EH (cell line): ENCODE data around the gene EIPR1.
A peak's percentile ranks its signal among the peaks of the same experiment; 100 is the strongest.

Experiments used
- DNase-seq: peaks from one replicate; pipeline ENCODE4 v3.0.0-alpha.2; 2015; ENCODE audit warnings: low read depth

The EIPR1 gene

DNA sequence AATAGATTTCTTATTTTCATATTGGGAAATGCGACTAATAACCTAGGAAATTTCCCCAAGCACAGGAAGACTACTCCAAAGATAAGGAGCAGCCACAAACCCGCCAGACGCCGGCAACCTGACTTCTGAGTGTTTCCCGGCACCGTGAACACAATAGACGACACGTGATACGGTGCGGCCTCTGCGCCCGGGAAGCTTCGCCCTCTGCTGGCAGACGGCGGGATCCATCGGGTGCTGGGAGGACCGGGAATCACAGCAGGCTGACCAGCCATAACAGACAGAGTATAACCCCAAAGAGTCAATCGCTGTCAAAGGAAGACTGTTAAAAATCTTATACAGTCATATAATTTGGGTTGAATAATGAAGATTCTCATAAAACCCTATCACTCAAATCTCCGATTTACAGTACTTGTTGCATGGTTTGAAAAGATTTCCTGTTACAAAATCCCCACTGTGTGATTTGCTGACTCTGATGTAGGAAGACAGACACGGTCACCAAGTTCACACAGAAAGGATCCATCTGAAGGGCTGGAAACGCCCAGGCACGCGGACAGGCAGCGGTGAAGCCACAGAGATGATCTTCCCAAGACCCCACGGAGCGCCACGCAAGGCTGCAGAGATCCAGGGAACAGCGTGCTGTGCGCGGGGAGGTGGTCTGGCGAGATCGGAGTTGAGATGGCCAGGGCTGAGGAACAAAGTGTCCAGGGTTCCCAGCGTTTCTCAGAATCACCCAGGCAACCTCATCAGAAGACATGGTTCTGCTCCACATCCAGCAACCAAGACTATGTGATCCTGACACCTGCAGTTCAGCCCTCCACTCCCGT lies 73.8 kb downstream of the EIPR1 start:
- DNase-seq, result peak; percentile 75

DNA sequence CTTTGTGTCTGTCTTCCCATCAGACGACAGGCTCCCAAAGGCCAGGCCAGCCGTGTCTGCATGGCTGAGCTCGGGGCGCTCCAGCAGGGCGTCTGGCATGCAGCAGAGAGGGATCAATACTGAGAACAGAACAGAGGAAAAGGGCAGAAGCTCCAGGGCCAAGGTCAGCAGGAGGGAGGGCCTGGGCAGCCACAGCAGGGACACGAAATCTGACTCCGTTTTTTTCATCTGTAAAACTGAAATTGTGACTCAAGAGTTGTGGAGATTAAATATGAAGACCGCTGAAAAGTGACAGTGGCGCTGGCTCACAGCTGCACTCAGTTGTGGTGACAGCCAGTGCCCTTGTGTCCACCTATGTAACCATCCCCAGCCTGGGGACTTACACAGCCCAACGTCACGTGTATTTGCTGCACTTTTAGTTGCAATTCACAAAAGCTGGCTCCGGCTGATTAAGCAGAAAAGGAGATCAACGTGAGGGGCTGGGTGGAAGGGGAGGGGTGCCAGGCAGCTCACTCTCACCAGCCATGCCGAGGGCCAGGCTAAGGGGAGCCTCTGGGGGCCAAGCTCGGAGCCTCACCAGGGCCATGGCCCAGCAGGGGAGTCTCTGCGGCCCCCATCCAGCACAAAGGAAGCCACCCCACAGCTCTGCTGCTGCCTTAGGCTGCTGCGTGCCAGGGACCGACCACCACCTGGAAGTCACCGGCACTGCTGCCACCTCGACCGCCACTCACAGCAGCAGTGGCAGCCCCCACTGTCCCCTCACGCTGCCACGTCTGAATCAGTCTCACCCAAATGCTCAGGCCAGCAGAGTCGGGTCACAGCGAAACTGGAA lies 74.7 kb downstream of the EIPR1 start:
- no peak for DNase-seq

DNA sequence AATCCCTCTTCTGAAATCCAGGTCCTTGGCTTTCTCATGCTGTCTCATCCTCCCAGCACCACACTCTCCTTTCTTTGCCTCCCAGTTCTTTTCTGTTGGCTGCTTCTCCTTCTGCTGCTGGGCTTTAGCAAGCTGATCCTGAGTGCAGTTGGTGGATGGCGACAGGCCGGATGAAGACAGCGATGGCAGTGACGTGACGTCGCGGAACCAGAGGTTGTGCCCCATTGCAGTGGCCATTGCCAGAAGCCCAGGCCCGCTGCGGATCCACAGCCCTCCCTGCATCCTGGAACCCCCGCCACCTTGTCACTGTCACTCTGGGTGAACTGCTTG lies 75.2 kb downstream of the EIPR1 start:
- DNase-seq, result no peak

DNA sequence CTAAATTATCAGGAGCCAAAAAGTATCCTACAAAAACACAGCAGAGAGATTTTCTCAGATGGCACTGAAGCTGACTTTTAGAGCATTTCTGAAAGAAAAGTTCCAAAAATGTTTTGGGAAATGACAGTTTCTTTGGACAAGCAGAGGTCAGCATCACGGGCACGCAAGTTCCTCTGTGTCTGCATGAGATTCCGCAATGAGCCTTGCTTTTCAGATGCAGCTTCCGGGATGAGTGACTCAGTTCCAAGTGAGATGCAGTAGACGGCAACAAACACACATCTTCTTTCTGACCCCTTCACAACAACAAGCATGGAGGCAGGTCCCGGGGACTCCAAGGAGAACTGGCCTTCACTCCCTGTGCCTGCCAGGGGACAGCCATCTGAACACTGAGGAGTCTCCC lies 76.6 kb downstream of the EIPR1 start:
- no peak for DNase-seq

DNA sequence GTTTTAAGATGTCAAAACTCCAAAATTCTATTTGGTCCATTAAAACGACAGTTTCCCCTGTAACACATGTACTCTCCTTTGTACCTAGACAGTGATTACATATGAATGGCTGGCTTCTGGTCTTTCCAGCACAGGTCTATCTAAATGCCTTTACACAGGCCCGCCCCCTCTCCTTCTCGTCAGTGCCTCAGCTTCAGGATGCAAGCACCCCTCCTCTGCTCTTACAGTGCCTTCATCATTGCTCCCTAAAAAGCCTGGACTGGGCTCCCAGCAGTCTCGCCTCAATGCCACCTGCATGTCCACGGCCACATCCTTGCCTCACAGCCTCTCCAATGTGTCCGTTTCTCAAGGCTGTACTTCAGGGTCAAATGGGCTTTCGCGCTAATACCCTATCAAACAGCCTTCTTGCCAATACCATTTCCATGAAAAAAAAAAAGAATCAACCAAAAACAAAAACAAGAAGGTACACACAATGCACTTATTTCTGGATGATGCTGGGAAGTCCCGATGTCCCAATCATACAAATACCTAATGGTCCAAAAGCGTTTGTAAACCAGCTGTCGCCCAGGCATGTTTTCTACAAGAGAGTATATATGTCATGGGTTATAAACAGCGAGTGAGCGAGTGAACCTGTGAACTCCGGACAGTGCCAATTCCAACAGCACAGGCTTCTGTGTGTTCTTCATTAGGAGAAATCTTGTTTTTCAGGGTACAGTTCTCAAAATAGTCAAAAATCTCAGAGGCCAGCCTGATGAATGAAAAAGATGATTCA lies 77.2 kb downstream of the EIPR1 start:
- DNase-seq, result no peak

DNA sequence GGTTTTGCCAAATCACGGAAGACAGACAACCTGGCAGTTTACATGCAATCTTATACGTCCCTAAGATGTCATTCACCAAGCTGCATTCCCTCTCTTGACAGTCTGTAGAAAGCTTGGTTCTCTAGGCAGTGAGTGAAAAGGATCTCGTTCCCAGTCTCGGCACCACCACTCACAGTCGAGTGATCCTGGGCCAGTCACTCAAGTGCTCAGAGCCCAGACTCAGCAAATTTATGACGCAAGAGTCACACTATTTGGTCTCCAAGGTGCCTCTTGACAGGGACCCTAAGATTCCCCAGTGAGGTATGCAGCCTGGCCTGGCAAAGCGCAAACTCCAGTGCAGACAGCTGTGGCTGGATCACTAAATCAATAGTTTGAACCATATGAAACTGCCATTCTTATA lies 77.9 kb downstream of the EIPR1 start:
- DNase-seq, result no peak

DNA sequence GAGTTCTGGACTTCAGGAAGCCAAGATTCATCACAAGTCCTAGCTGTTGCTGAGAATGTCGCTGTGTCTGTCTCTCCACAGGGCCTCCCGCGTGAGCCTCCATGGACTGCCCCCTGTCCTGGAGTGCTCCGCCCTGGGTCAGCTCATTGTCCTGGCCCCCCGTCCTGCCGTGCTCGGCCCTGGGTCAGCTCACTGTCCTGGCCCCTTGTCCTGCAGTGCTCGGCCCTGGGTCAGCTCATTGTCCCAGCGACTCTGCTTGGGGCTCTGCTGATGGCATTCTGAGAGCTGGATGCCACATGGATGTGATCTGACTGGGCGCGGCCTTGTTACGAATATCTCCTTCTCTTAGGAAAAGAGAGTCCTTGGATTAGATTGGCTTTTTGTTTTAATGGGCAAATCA lies 78.5 kb downstream of the EIPR1 start:
- DNase-seq, result no peak

DNA sequence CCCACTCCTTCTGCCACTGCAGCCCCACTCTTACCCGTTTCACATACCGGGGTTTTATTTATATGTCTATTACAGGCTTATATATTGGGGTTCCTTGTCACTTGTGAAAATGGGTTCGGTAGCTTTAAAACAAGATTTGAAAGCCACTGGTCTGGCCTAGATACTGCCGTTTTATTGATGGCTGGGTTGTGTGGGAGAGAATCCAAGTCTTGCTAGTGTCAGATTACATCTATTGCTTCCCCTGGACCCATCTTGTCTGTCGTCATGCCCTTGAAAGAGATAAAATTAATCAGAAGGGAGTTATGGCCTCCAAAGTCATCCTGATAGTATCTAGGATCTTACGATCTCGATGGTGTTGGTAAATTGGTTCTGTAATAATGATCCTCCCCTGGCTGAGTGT lies 79.4 kb downstream of the EIPR1 start:
- DNase-seq, result no peak

DNA sequence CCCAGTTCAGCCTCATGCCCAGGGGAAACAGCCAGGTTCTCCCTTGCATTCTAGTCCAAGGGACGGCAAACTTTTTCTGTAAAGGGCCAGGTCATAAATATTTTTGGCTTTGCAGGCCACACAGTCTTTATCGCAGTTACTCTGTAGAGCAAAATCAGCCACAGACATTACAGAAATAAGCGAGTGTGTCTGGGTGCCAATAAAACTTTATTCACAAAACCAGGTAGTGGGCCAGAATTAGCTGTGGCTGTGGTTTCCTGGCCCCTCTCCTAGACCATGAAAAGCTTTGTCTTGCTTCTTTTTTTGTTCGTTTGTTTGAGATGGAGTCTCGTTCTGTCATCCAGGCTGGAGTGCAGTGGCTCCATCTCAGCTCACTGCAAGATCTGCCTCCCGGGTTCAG lies 80.1 kb downstream of the EIPR1 start:
- no peak for DNase-seq

DNA sequence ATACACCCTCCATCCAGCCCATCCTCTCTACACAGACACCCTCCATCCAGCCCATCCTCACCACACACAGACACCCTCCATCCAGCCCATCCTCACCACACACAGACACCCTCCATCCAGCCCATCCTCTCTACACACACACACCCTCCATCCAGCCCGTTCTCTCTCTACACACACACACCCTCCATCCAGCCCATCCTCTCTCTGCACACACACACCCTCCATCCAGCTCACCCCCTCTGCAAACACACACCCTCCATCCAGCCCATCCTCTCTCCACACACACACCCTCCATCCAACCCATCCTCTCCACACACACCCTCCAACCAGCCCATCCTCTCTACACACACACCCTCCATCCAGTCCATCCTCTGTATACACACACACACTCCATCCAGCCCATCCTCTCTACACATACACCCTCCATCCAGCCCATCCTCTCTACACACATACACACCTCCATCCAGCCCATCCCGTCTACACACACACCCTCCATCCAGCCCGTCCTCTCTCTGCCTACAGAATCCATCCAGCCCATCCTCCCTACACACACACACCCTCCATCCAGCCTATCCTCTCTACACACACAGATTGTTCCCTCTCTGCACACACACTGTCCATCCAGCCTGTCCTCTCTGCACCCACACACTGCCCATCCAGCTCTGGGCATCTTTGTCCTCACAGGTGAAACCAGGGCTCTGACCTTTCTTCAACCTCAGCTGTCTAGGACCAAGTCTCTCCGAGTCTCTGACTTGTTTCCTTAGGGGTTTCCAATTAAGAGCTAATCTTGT lies 81.2 kb downstream of the EIPR1 start:
- DNase-seq, result no peak

DNA sequence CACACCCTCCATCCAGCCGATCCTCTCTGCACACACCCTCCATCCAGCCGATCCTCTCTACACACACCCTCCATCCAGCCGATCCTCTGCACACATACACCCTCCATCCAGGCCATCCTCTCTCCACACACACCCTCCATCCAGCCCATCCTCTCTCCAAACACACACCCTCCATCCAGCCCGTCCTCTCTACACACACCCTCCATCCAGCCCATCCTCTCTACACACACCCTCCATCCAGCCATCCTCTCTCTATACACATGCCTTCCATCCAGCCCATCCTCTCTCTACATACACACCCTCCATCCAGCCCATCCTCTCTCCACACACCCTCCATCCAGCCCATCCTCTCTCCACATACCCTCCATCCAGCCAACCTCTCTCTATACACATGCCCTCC lies 83.1 kb downstream of the EIPR1 start:
- DNase-seq, result no peak

DNA sequence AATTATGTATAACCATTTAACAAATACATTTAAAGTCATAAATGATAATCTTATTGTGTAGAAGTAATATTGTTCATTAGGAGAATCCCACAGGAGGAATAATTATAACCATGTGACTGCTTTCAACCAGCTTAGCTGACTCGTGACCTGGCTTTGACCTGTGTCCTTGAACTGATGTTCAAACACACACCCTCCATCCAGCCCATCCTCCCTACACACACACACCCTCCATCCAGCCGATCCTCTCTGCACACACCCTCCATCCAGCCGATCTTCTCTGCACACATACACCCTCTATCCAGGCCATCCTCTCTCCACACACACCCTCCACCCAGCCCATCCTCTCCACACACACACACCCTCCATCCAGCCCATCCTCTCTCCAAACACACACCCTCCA lies 83.5 kb downstream of the EIPR1 start:
- DNase-seq, result no peak

DNA sequence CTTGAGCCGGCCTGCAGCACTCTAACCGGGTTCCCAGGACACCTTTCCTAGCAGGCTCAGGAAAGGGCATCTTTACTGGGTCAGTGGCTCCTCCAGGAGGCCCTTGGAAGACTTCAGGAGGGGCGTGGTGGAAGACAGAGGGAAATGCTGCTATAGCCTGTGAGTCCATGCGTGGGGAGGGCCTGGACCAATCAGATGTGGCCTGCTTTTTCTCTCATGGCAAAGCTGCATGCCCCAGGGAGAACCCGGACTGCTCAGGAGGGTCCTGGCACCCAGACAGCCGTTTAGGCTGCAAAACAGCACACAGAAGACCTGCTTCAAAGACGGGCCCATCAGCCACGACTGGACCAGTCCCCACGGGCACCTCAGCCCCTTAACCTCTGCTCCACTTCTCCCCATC lies 84.4 kb downstream of the EIPR1 start:
- no peak for DNase-seq

DNA sequence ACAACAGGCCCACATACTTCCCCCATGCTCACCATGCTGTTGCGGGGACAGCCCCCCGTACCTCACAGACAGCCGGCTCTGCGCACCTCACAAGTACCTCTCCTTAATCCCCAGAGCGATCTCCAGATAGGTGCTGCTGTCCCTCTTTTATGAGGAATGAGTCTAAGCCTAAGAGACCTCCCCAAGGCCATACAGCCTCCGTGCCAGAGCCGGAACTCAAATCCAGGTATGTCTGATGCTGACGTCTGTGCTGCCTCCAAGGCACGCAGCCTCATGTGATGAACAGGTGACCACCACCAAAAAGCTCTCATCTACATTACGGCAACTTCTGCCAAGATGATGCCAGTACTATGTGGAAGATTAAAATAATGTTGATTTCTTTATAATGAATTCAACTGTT lies 85.2 kb downstream of the EIPR1 start:
- no peak for DNase-seq

DNA sequence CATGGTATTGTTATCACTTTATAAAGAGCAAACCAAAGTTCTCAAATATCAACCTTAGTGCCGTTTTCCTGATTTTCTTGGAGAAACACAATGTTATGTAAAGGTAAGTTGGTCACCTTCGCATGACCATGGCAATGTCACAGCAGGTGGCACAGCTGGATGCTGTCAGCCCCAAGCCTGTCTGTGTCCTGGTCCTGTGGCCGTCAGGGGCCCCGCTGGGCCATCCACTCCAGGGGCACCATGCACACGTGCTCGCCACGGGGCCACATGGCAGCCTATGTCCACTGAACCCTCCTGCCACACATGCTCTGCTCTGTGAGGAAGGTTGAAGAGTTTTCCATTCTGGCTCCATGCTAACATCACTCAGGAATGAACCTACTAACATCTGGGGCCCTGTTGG lies 85.9 kb downstream of the EIPR1 start:
- DNase-seq, result no peak

DNA sequence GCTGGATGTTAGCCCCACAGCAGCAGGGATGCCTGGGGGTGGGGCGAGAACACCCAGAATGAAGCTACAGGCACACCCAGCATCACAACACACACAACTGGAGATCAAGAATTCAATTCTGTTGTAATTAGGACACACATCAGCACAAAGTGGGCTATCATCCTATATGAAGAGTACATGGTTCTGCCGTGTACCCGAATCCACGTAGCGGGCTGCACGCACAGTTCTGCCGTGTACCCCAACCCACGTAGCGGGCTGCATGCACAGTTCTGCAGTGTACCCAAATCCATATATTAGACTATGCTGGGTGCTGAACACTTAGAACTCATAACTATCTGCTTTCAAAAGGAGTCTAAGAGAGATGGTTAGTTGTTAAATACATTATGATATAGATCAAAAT lies 86.5 kb downstream of the EIPR1 start:
- no peak for DNase-seq

DNA sequence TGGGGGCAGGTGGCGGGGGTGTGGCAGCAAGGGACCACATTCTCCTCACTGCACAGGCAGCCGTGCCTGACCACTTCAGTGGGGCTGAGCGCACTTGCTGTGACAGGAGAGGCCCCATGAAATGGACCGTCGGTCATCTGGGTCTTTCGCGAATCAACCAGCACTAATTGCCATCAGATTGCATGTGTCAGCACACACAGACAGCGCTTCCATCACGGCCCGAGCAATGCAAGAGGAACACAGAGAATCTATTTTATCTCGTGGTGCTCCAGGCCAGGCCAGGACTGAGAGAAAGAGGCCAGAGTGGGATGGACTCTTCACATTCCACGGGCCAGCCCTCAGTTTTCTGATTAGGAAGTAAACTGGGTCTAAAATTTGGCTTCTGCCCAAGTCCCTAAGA lies 87.0 kb downstream of the EIPR1 start:
- DNase-seq, result no peak

DNA sequence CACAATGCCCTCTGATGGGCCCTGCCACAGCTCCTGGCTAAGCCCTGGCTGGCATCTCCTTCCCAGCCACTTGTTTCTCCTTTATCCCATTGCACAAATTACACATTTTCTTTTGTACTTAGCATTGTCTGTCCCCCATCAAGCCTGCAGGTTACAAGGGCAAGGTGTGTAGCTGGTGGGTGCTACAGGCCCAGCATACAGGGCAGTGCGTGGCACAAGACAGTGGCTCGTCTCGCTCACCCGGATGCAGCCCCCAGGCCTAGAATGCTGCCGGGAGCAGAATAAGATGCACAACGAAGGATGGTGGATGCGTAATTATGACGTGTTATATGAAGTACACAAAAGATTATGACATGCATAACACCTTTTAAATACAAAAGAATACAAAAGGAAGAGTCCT lies 87.6 kb downstream of the EIPR1 start:
- DNase-seq, result no peak

DNA sequence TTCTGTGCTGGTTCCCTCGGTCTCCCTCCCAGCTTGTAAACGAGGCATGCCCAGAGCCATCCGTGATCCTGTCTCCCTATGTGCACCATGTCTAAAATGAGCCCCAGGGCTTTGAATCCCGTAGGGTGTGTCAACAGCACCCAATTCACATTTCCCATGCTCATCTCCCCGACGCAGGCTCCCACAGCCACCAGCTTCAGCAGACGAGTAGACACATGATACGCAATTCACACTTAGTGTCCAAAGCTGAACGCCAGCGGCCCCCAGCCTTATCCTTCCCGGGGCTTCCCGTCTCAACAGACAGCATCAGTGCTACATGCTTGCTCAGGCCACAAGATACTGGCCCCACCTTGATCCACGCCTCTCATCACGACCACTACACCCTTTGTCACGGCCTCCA lies 88.1 kb downstream of the EIPR1 start:
- DNase-seq, result no peak

DNA sequence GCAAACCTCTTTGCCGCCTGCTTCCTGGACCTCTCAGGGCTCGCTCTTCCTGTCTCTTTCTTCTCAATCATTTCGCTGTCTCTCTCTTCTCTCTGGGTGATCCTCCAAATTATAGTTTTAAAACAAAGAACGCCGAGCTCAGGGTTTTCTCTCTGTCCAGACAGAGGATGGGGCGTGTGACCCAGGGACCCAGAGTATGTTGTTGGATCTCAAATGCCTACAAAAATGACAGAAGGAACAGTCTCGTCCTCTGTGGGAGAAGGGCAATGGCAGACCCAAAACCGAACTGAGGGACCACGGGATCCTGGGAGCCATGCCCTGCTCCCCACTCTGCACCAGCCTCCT lies 88.5 kb downstream of the EIPR1 start:
- DNase-seq, result no peak

DNA sequence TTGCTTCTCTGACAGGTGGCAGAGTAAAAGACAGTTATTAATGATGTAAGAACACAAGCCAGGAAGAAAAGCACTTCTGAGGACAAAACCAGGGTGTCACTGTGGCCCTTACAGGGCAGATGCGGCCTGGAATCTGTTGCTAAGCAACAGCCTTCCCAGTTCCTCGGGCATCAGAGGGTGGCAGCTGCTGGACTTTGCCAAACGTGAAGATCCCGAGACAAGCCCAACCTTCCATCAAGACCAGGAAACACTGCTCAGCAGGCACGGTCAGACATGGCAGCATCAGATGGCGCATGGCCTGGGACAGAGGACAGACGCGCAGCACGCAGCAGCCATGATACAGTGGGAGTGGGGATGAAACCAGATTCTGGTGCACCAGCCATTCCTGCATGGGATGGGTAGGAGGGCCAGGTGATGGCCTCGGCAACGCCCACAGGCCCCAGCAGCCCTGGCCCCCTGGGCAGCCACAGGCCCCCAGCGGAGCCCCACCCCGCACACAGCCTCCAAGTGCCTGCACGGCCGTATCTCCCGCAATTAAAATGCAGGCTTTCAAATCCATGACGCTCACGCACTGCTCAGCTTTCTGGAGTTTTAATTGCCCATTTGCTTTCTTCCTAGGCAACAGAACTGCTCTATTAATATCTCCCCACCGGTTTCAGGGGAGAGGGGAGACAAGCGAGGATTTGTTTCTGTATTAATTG lies 89.0 kb downstream of the EIPR1 start:
- no peak for DNase-seq

DNA sequence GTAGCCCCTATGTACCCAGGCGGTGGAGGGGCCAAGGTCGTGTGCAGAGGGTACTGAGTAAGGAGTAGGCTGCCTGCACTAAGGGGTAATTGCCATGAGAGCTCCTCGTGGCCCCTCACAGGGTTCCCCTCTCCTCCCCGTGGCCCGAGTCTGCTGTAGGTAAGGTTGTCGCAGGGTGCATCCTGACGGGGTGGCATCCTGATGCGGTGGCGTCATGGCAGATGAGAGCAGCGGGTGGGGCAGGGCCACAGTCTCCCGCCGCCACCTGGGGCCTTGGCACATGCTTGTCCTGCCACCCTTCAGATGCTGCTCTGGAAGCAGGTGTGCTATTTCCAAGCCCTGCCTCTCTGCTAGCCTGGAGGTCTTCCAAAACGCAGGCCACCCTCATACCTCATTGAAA lies 89.7 kb downstream of the EIPR1 start:
- no peak for DNase-seq
